Endothelial cell of umbilical vein (primary cell): Measurements from ENCODE around the gene NEURL1B.

Source experiments
- EZH2 ChIP-seq: IDR thresholded peaks from 2 replicates; pipeline ENCODE4 v1.6.1; 2012; ENCODE audit warnings: borderline replicate concordance, low read depth, mild to moderate bottlenecking, moderate library complexity, low read length, inconsistent platforms; ENCODE audit not compliant: severe bottlenecking
- FOS ChIP-seq: IDR thresholded peaks from 2 replicates; pipeline ENCODE4 v1.6.1; 2011; ENCODE audit warnings: mild to moderate bottlenecking, low read length, moderate library complexity, borderline replicate concordance; ENCODE audit not compliant: insufficient read depth
- GATA2 ChIP-seq: IDR thresholded peaks from 2 replicates; pipeline ENCODE4 v1.7.0; 2011; ENCODE audit warnings: low read depth, mild to moderate bottlenecking, moderate library complexity, mixed read lengths, low read length; ENCODE audit not compliant: insufficient read length, insufficient read depth
- MYC ChIP-seq: IDR thresholded peaks from one replicate; pipeline ENCODE4 v1.6.1; 2011; ENCODE audit warnings: mild to moderate bottlenecking, low read depth, low read length
- POLR2A ChIP-seq: IDR thresholded peaks from 2 replicates; pipeline ENCODE4 v1.6.1; 2012; ENCODE audit warnings: low read depth, mild to moderate bottlenecking, control low read depth, low read length
- POLR2AphosphoS5 ChIP-seq: IDR thresholded peaks from 2 replicates; pipeline ENCODE4 v1.6.1; 2012; ENCODE audit warnings: low read depth, mild to moderate bottlenecking, control low read depth, low read length, moderate library complexity; ENCODE audit not compliant: insufficient read depth
- TF ChIP-seq, protein P1 (sequence below), 2 donors: IDR thresholded peaks; 1 replicate in 1 of 2; 2 replicates in 1 of 2; pipeline ENCODE4 v1.5.1; 2011; ENCODE audit warnings: low read length in 2 of 2, mild to moderate bottlenecking in 2 of 2, moderate library complexity in 2 of 2, control low read depth in 1 of 2, inconsistent platforms in 1 of 2, low read depth in 1 of 2; ENCODE audit not compliant: insufficient read depth in 1 of 2; ENCODE audit errors: extremely low read depth in 1 of 2

DNA sequence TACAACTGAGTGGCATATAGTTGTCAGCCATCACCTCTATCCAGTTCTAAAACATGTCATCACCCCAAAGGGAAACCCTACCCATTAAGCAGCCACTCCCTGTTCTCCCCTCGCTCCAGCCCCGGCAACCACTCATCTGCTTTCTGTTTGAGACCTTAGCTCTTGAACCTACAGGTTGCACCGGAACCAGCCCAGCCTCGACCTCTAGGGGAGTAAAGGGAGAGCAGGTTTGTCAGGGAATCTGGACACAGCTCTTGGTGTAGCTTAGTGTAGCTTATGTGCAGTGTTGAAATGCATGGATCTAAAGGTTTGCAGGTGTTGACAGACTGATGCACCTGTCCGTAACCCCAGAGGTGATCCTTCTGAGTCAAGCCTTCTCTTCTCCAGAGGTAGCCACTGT, 30.0 kb downstream of the NEURL1B start:
- TF ChIP-seq, protein P1, sequence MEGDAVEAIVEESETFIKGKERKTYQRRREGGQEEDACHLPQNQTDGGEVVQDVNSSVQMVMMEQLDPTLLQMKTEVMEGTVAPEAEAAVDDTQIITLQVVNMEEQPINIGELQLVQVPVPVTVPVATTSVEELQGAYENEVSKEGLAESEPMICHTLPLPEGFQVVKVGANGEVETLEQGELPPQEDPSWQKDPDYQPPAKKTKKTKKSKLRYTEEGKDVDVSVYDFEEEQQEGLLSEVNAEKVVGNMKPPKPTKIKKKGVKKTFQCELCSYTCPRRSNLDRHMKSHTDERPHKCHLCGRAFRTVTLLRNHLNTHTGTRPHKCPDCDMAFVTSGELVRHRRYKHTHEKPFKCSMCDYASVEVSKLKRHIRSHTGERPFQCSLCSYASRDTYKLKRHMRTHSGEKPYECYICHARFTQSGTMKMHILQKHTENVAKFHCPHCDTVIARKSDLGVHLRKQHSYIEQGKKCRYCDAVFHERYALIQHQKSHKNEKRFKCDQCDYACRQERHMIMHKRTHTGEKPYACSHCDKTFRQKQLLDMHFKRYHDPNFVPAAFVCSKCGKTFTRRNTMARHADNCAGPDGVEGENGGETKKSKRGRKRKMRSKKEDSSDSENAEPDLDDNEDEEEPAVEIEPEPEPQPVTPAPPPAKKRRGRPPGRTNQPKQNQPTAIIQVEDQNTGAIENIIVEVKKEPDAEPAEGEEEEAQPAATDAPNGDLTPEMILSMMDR (IDR thresholded peaks at IDR 0.05; ENCODE audit: extremely low read depth in 1 of 2, insufficient read depth in 1 of 2, low read depth in 1 of 2, low read length in 2 of 2), result no peak
- TF ChIP-seq EZH2 (no peak), POLR2A (no peak), POLR2AphosphoS5 (no peak), FOS (no peak), MYC (no peak), GATA2 (no peak)
